Esophagus squamous epithelium (tissue), 5 donors: ENCODE measurements around the gene PPFIBP1. TPM values are rescaled to one million over a fixed set of nuclear protein-coding genes. Genes with fewer than 3 reads are reported as not detected.
A peak's percentile ranks its signal among the peaks of the same experiment; 100 is the strongest.

Experiments
- DNase-seq: peaks from one replicate; lab custom pipeline; 2025; lab: John Stamatoyannopoulos, UW
- H3K27ac ChIP-seq, 4 donors: fragments of 200-600 bp; sonication (generic); one replicate each; pipeline ENCODE4 v1.5.1; 2016 to 2019; ENCODE audit warnings: mild to moderate bottlenecking in 1 of 4
- H3K27me3 ChIP-seq, 4 donors: fragments of 200-600 bp; sonication (generic); 1 replicate in 3 of 4; 2 replicates in 1 of 4; pipeline versions ENCODE4 v1.5.1 to v1.6.0; 2017 to 2021; ENCODE audit warnings: antibody characterized with exemption in 1 of 4
- H3K36me3 ChIP-seq, 3 donors: fragments of 200-600 bp; sonication (generic); one replicate each; pipeline ENCODE4 v1.5.1; 2016 to 2019
- H3K4me1 ChIP-seq, 3 donors: fragments of 200-600 bp; sonication (generic); one replicate each; pipeline ENCODE4 v1.5.1; 2017 to 2019
- H3K4me3 ChIP-seq, 4 donors: fragments of 200-600 bp; sonication (generic); 1 replicate in 3 of 4; 2 replicates in 1 of 4; pipeline ENCODE4 v1.5.1; 2016 to 2019; ENCODE audit warnings: mild to moderate bottlenecking in 2 of 4, moderate library complexity in 1 of 4
- H3K9me3 ChIP-seq, 3 donors: fragments of 200-600 bp; sonication (generic); one replicate each; pipeline ENCODE4 v1.5.1; 2016 to 2019
- POLR2A ChIP-seq, 4 donors: fragments of 450-650 bp; IDR thresholded peaks; one replicate each; pipeline ENCODE4 v1.6.1; 2017; ENCODE audit warnings: antibody characterized with exemption in 4 of 4, mild to moderate bottlenecking in 4 of 4, moderate library complexity in 3 of 4
- WGBS, 2 donors: methylation state at CpG; one replicate each; pipeline ENCODE4 v1.1.5; 2018; 5-methylcytosine and 5-hydroxymethylcytosine counted together
- intact Hi-C: fragments of 100-400 bp; cut with DNase I; formaldehyde crosslinking; loops from one replicate; pipeline ENCODE4 v1.15.0; 2022
- total RNA-seq, 4 donors: library from RNA; depleted of rRNA; stranded (reverse); fragments of >200 nt; gene quantifications; one replicate each; pipeline ENCODE4 v1.1.0, GENCODE V29; 2016
- TF ChIP-seq, protein P1 (sequence below), 6 experiments: fragments of 450-650 bp in 4 of 6; fragments of 200-600 bp in 2 of 6; sonication (generic) in 2 of 6; IDR thresholded peaks; one replicate each; pipeline ENCODE4 v1.5.1; 2016 to 2019; ENCODE audit warnings: antibody characterized with exemption in 6 of 6, mild to moderate bottlenecking in 4 of 6, moderate library complexity in 4 of 6
- donor health status: DM: yes; HTN: yes; CAD: no.

Gene PPFIBP1
- total RNA-seq, 4 donors from 2014 or later: 41.9 to 62.6 (median 46.7) TPM

- H3K27me3 ChIP-seq: no peaks in the 10 kb centered on the region
- DNase-seq: no peak
- H3K9me3 ChIP-seq: peaks cover 0 to 8% (median 0%) of the 10 kb centered on the region in 3 donors
- H3K27ac ChIP-seq: no peak overlapping the region
- H3K36me3 ChIP-seq: no peaks in the 10 kb centered on the region
- peaks cover 11 to 47% (median 15%) of the 10 kb centered on the region in 3 donors for H3K4me1 ChIP-seq
- intact Hi-C loops: no loop called here
- WGBS, 2 donors: 17 to 34% methylated on average over 2 of the region's 2 CpGs
- no peak overlapping the region for H3K4me3 ChIP-seq
- TF ChIP-seq POLR2A (IDR thresholded peaks at IDR 0.05): no peak
- TF ChIP-seq, protein P1, sequence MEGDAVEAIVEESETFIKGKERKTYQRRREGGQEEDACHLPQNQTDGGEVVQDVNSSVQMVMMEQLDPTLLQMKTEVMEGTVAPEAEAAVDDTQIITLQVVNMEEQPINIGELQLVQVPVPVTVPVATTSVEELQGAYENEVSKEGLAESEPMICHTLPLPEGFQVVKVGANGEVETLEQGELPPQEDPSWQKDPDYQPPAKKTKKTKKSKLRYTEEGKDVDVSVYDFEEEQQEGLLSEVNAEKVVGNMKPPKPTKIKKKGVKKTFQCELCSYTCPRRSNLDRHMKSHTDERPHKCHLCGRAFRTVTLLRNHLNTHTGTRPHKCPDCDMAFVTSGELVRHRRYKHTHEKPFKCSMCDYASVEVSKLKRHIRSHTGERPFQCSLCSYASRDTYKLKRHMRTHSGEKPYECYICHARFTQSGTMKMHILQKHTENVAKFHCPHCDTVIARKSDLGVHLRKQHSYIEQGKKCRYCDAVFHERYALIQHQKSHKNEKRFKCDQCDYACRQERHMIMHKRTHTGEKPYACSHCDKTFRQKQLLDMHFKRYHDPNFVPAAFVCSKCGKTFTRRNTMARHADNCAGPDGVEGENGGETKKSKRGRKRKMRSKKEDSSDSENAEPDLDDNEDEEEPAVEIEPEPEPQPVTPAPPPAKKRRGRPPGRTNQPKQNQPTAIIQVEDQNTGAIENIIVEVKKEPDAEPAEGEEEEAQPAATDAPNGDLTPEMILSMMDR (IDR thresholded peaks at IDR 0.05): no peak
These were observed 83.0 kb downstream of the PPFIBP1 start for GRCh38 chr12:27606986-27607385.

DNA sequence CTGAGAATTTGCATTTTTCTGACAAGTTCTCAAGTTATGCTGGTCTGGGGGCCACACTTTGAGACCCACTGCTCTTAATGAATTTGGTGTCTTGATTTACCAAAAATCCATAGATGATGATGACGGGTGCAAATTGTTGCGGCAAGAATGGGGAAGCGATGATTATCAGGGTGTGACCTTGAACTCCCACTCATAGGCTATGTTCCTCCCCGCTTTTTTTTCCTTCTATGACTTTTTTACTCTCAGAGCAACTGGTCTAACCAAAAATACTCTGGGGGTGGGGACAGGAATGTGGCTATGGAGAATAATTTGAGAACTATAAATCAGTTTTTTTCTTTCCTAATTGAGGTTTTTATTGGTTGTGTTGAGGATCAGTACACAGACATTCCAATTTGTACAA is 83.6 kb downstream of the PPFIBP1 start:
- Histone ChIP-seq H3K27ac (no peak overlapping the region), H3K9me3 (peaks cover 0 to 8% (median 0%) of the 10 kb centered on the region in 3 donors), H3K36me3 (no peaks in the 10 kb centered on the region), H3K4me1 (peaks cover 11 to 52% (median 15%) of the 10 kb centered on the region in 3 donors), H3K4me3 (no peak overlapping the region), H3K27me3 (no peaks in the 10 kb centered on the region)
- DNase-seq: no peak
- intact Hi-C loops: no loop called here
- WGBS, 2 donors: 67 to 93% methylated on average over 1 to 4 of the region's 4 CpGs
- TF ChIP-seq, protein P1 (IDR thresholded peaks at IDR 0.05): no peak
- no peak for TF ChIP-seq POLR2A (IDR thresholded peaks at IDR 0.05)

DNA sequence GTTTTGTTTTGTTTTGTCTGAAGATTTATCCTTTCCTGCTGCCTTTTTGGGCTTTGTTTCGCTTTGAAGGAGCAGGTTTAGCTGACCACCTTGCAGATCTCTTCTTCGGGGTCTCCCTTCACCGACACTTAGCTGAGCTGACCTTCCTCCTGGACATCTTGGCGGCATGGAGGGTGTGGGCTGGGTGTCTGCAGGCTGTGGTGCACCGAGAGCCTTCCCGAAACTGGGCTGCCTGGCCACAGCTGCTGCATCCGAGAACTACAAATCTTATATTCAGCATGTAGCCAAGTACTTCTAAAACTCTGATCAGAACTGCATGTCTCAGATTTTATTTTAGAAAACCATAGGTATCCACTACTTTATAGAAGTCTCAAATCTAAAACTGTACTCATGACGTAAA is 84.9 kb downstream of the PPFIBP1 start:
- WGBS, 2 donors: 77 to 87% methylated on average over 6 to 8 of the region's 8 CpGs
- Histone ChIP-seq H3K27ac (peak overlapping the region in 2 of 4 donors; percentile 23 to 68), H3K9me3 (peaks cover 0 to 8% (median 0%) of the 10 kb centered on the region in 3 donors), H3K4me3 (peak overlapping the region in 1 of 4 donors; percentile 27), H3K27me3 (no peaks in the 10 kb centered on the region), H3K4me1 (peaks cover 11 to 53% (median 15%) of the 10 kb centered on the region in 3 donors), H3K36me3 (peaks cover 0 to 4% (median 0%) of the 10 kb centered on the region in 3 donors)
- TF ChIP-seq, protein P1 (IDR thresholded peaks at IDR 0.05): no peak
- TF ChIP-seq POLR2A (IDR thresholded peaks at IDR 0.05): no peak
- intact Hi-C loops: no loop called here
- DNase-seq: no peak

DNA sequence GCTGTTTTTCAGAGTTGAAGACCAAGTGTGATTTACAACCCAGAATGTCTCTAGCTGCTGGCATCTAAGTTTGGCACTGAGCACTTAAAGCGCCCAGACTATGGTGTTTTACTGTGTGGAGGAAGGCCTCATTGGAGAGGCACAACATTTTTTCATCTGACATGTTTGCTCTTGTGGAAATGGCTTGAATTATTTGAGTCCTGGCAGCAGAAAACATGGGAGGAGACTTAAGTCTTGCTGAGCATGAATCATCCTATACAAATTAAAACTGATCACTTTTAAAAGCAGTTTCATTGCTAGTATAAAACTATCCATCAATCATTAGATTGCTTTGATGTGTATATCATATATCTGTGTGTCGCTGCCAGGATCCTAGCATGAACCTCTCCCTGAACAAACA is 86.4 kb downstream of the PPFIBP1 start:
- DNase-seq: no peak
- TF ChIP-seq, protein P1 (IDR thresholded peaks at IDR 0.05): no peak
- TF ChIP-seq POLR2A (IDR thresholded peaks at IDR 0.05): no peak
- H3K9me3 ChIP-seq: no peaks in the 10 kb centered on the region
- H3K27me3 ChIP-seq: no peaks in the 10 kb centered on the region
- WGBS, 2 donors: 23 to 48% methylated on average over 2 of the region's 2 CpGs
- peaks cover 0 to 6% (median 0%) of the 10 kb centered on the region in 3 donors for H3K36me3 ChIP-seq
- H3K4me3 ChIP-seq: no peak overlapping the region
- H3K4me1 ChIP-seq: peaks cover 11 to 65% (median 19%) of the 10 kb centered on the region in 3 donors
- intact Hi-C loops: no loop called here
- peak overlapping the region; percentile 23 to 77 (median 56) for H3K27ac ChIP-seq

DNA sequence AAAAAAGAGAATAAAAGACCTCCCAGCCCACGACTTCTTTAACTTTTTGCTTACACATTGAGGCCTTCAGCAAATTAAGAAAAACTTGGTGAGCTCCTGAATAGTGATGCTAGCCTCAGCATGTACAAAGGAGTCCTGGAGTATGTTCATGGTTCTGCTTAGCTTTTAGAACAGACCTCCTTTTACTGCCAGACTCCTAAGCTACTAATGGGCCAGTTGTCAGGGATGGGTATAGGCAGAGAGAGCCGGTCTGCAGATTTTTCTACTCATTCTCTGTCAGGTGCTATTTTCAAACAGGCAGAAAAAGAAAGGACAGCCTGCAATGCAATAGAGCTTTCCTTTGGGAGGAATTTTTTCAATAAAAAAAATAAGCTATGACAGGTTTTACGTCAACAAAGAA is 90.4 kb downstream of the PPFIBP1 start:
- no peaks in the 10 kb centered on the region for H3K9me3 ChIP-seq
- intact Hi-C loops: no loop called here
- no peak overlapping the region for H3K4me3 ChIP-seq
- H3K4me1 ChIP-seq: peaks cover 11 to 68% (median 24%) of the 10 kb centered on the region in 3 donors
- H3K27ac ChIP-seq: peak overlapping the region in 1 of 4 donors; percentile 10
- DNase-seq: no peak
- 30 to 66% methylated on average over 3 of the region's 3 CpGs for WGBS, 2 donors
- no peaks in the 10 kb centered on the region for H3K27me3 ChIP-seq
- no peak for TF ChIP-seq POLR2A (IDR thresholded peaks at IDR 0.05)
- TF ChIP-seq, protein P1 (IDR thresholded peaks at IDR 0.05): no peak
- peaks cover 0 to 6% (median 0%) of the 10 kb centered on the region in 3 donors for H3K36me3 ChIP-seq
